22Rv1 (cell line): ENCODE results near the gene FAAP100.

Experiments
- CTCF ChIP-seq: fragments of 450-650 bp; IDR thresholded peaks from 2 replicates; pipeline ENCODE4 v1.5.1; 2017; ENCODE audit warnings: mild to moderate bottlenecking
- ZFX ChIP-seq: fragments of 450-650 bp; IDR thresholded peaks from 2 replicates; pipeline ENCODE4 v1.6.1; 2017; ENCODE audit warnings: antibody characterized with exemption, borderline replicate concordance

GRCh38 chr17:81523402-81524038 is 28.6 kb downstream of the FAAP100 start:
- TF ChIP-seq CTCF (no peak), ZFX (no peak)
